ENCODE measurements around the gene LHFPL3. TPM values are rescaled to one million over a fixed set of nuclear protein-coding genes. Genes with fewer than 3 reads are reported as not detected.

The LHFPL3 gene
- total RNA-seq, 4 donors from 2014 or later: 0.83 TPM; not detected in 3

DNA sequence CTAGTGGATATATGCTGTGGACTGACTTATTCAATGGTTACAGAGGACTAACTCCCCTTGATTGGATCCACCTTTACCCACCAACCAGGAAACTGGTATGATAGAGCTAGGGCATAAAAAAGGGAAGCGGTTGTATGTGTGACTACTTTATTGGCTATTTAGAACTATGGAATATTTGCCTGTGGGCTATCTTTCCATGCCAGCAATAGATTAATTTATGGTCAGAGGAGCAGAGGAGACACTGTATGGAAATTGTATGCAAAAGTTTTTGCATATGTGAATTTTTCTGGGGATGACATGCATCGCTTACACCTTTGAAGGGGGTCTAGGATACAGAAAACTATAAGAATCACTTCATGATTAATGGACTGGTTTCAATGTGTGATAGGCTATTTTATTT lies 105.7 kb downstream of the LHFPL3 start:
- Histone ChIP-seq H3K4me3 (no peak overlapping the region), H3K36me3 (no peaks in the 10 kb centered on the region), H3K9me3 (no peaks in the 10 kb centered on the region), H3K27ac (no peak overlapping the region), H3K27me3 (no peaks in the 10 kb centered on the region), H3K4me1 (no peaks in the 10 kb centered on the region)
- intact Hi-C loops (cut with DNase I; ENCODE audit: low total_unique reads): no loop called here
- TF ChIP-seq POLR2A (IDR thresholded peaks at IDR 0.05): no peak
- TF ChIP-seq, protein P1, sequence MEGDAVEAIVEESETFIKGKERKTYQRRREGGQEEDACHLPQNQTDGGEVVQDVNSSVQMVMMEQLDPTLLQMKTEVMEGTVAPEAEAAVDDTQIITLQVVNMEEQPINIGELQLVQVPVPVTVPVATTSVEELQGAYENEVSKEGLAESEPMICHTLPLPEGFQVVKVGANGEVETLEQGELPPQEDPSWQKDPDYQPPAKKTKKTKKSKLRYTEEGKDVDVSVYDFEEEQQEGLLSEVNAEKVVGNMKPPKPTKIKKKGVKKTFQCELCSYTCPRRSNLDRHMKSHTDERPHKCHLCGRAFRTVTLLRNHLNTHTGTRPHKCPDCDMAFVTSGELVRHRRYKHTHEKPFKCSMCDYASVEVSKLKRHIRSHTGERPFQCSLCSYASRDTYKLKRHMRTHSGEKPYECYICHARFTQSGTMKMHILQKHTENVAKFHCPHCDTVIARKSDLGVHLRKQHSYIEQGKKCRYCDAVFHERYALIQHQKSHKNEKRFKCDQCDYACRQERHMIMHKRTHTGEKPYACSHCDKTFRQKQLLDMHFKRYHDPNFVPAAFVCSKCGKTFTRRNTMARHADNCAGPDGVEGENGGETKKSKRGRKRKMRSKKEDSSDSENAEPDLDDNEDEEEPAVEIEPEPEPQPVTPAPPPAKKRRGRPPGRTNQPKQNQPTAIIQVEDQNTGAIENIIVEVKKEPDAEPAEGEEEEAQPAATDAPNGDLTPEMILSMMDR (IDR thresholded peaks at IDR 0.05): no peak
- DNase-seq: no peak

- H3K36me3 ChIP-seq: no peaks in the 10 kb centered on the region
- H3K27me3 ChIP-seq: no peaks in the 10 kb centered on the region
- no peak overlapping the region for H3K4me3 ChIP-seq
- intact Hi-C loops (cut with DNase I; ENCODE audit: low total_unique reads): no loop called here
- no peaks in the 10 kb centered on the region for H3K9me3 ChIP-seq
- no peak overlapping the region for H3K27ac ChIP-seq
- DNase-seq: no peak
- H3K4me1 ChIP-seq: no peaks in the 10 kb centered on the region
- TF ChIP-seq, protein P1 (IDR thresholded peaks at IDR 0.05): no peak
- TF ChIP-seq POLR2A (IDR thresholded peaks at IDR 0.05): no peak
These were observed 114.1 kb downstream of the LHFPL3 start for GRCh38 chr7:104442481-104442880.

GRCh38 chr7:104444017-104444416 lies 115.6 kb downstream of the LHFPL3 start:
- DNase-seq: no peak
- Histone ChIP-seq H3K9me3 (no peaks in the 10 kb centered on the region), H3K27me3 (no peaks in the 10 kb centered on the region), H3K4me3 (no peak overlapping the region), H3K27ac (no peak overlapping the region), H3K4me1 (no peaks in the 10 kb centered on the region), H3K36me3 (no peaks in the 10 kb centered on the region)
- intact Hi-C loops (cut with DNase I; ENCODE audit: low total_unique reads): no loop called here
- TF ChIP-seq POLR2A (IDR thresholded peaks at IDR 0.05): no peak
- TF ChIP-seq, protein P1 (IDR thresholded peaks at IDR 0.05): no peak

DNA sequence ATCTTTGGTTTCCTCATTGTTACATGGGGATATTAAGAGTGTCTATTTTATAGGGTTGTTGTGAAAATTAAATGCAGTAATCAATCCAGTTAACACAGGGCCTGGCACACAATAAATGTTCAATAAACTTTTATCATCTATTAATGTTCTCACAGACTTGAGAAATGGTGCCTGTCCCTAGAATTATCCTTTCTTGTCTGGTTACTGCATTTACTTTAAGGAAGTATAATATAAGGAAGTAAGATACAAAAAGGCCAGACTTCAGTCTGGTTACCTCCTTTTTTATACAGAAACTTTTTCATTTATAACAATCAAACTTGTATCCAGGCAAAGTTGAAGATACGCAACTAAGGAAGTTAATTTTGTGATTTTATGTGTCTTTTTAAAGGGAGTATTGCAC lies 117.0 kb downstream of the LHFPL3 start:
- H3K27ac ChIP-seq: no peak overlapping the region
- H3K36me3 ChIP-seq: no peaks in the 10 kb centered on the region
- H3K4me1 ChIP-seq: no peaks in the 10 kb centered on the region
- no peak for TF ChIP-seq POLR2A (IDR thresholded peaks at IDR 0.05)
- TF ChIP-seq, protein P1 (IDR thresholded peaks at IDR 0.05): no peak
- no peak for DNase-seq
- no peaks in the 10 kb centered on the region for H3K9me3 ChIP-seq
- intact Hi-C loops (cut with DNase I; ENCODE audit: low total_unique reads): no loop called here
- no peak overlapping the region for H3K4me3 ChIP-seq
- no peaks in the 10 kb centered on the region for H3K27me3 ChIP-seq

DNA sequence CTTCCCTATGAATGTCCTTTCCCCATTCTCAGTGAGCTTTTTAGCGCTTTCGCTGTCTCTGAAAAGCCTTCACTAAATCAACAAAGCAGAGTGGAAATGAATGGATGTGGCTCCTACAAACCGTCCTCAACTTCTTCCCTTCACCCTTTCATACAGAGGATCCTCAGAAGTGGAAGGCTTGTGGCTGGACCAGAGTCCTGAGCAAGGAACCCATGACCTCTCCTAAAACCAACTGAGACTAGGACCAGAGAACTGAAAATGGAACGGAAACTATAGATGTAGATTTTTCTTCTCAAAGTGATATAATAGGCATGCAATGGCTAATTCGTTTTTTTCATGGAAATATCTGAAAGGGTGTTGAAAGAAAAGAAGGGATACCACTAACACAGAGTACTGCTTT lies 122.5 kb downstream of the LHFPL3 start:
- TF ChIP-seq, protein P1 (IDR thresholded peaks at IDR 0.05): no peak
- no peak for TF ChIP-seq POLR2A (IDR thresholded peaks at IDR 0.05)
- intact Hi-C loops (cut with DNase I; ENCODE audit: low total_unique reads): no loop called here
- no peaks in the 10 kb centered on the region for H3K9me3 ChIP-seq
- H3K27me3 ChIP-seq: no peaks in the 10 kb centered on the region
- no peaks in the 10 kb centered on the region for H3K4me1 ChIP-seq
- no peak for DNase-seq
- no peaks in the 10 kb centered on the region for H3K36me3 ChIP-seq
- H3K4me3 ChIP-seq: no peak overlapping the region
- no peak overlapping the region for H3K27ac ChIP-seq
